H9 (cell line): ENCODE results near the gene PHF21A. TPM values are rescaled to one million over a fixed set of nuclear protein-coding genes. Genes with fewer than 3 reads are reported as not detected.

Experiments
- DNase-seq: peaks from one replicate; pipeline ENCODE4 v3.0.0-alpha.2; 2017
- H2AFZ ChIP-seq: one replicate; pipeline ENCODE4 v1.6.1; 2013; ENCODE audit warnings: mild to moderate bottlenecking, low read length, control low read depth, moderate library complexity
- H2AK5ac ChIP-seq: 2 replicates; pipeline ENCODE4 v1.6.1; 2013; ENCODE audit warnings: low read length, control low read depth, mixed read lengths; ENCODE audit not compliant: insufficient read length
- H2BK120ac ChIP-seq: one replicate; pipeline ENCODE4 v1.6.1; 2013; ENCODE audit warnings: low read depth, mild to moderate bottlenecking, low read length, control low read depth, inconsistent platforms; ENCODE audit not compliant: poor library complexity, severe bottlenecking
- H2BK12ac ChIP-seq: 2 replicates; pipeline ENCODE4 v1.6.1; 2013; ENCODE audit warnings: low read length, control low read depth, mixed read lengths, low read depth; ENCODE audit not compliant: insufficient read length
- H2BK15ac ChIP-seq: 2 replicates; pipeline ENCODE4 v1.6.1; 2013; ENCODE audit warnings: low read depth, low read length, control low read depth
- H2BK20ac ChIP-seq: one replicate; pipeline ENCODE4 v1.6.1; 2013; ENCODE audit warnings: low read depth, mild to moderate bottlenecking, low read length, control low read depth, inconsistent platforms; ENCODE audit not compliant: poor library complexity, severe bottlenecking
- H2BK5ac ChIP-seq: 2 replicates; pipeline ENCODE4 v1.6.1; 2013; ENCODE audit warnings: low read length, control low read depth, mixed read lengths; ENCODE audit not compliant: insufficient read length
- H3K14ac ChIP-seq: 2 replicates; pipeline ENCODE4 v1.6.1; 2013; ENCODE audit warnings: low read length, control low read depth; ENCODE audit not compliant: insufficient read depth
- H3K18ac ChIP-seq: 2 replicates; pipeline ENCODE4 v1.6.1; 2013; ENCODE audit warnings: low read depth, mild to moderate bottlenecking, mixed read lengths, low read length, control low read depth; ENCODE audit not compliant: insufficient read length
- H3K23ac ChIP-seq: 2 replicates; pipeline ENCODE4 v1.6.1; 2013; ENCODE audit warnings: low read length, control low read depth, mixed read lengths, low read depth; ENCODE audit not compliant: insufficient read length
- H3K23me2 ChIP-seq: 2 replicates; pipeline ENCODE4 v1.6.1; 2013; ENCODE audit warnings: low read depth, mild to moderate bottlenecking, mixed read lengths, low read length, control low read depth; ENCODE audit not compliant: insufficient read length, poor library complexity, severe bottlenecking
- H3K27ac ChIP-seq: 2 replicates; pipeline ENCODE4 v1.5.1; 2013; ENCODE audit warnings: low read length, control low read depth, mixed read lengths, low read depth; ENCODE audit not compliant: insufficient read length
- H3K27me3 ChIP-seq: 2 replicates; pipeline ENCODE4 v1.6.1; 2013; ENCODE audit warnings: low read length, control low read depth, inconsistent platforms; ENCODE audit not compliant: insufficient read depth
- H3K4ac ChIP-seq: 2 replicates; pipeline ENCODE4 v1.6.1; 2013; ENCODE audit warnings: low read depth, mild to moderate bottlenecking, control low read depth, inconsistent platforms, low read length, moderate library complexity
- H3K4me1 ChIP-seq: 2 replicates; pipeline ENCODE4 v1.6.1; 2013; ENCODE audit warnings: low read length, control low read depth, inconsistent platforms; ENCODE audit not compliant: insufficient read depth
- H3K4me2 ChIP-seq: 2 replicates; pipeline ENCODE4 v1.6.1; 2013; ENCODE audit warnings: low read length, control low read depth, mixed read lengths; ENCODE audit not compliant: insufficient read length, insufficient read depth
- H3K56ac ChIP-seq: 2 replicates; pipeline ENCODE4 v1.6.1; 2013; ENCODE audit warnings: low read depth, mild to moderate bottlenecking, mixed read lengths, low read length, control low read depth; ENCODE audit not compliant: insufficient read length
- H3K79me1 ChIP-seq: 2 replicates; pipeline ENCODE4 v1.6.1; 2013; ENCODE audit warnings: low read depth, mild to moderate bottlenecking, moderate library complexity, low read length, control low read depth, inconsistent platforms; ENCODE audit not compliant: insufficient read depth, poor library complexity, severe bottlenecking
- H3K79me2 ChIP-seq: 2 replicates; pipeline ENCODE4 v1.6.1; 2013; ENCODE audit warnings: low read length, control low read depth, inconsistent platforms; ENCODE audit not compliant: insufficient read depth
- H3K9ac ChIP-seq: 2 replicates; pipeline ENCODE4 v1.6.1; 2013; ENCODE audit warnings: low read length, control low read depth, mixed read lengths; ENCODE audit not compliant: insufficient read length; ENCODE audit errors: extremely low read depth
- H3K9me3 ChIP-seq: one replicate; pipeline ENCODE4 v1.6.1; 2013; ENCODE audit warnings: low read depth, low read length, inconsistent platforms; ENCODE audit not compliant: control insufficient read depth
- H3T11ph ChIP-seq: one replicate; pipeline ENCODE4 v1.6.1; 2013; ENCODE audit warnings: mild to moderate bottlenecking, low read length, control low read depth, inconsistent platforms
- H4K20me1 ChIP-seq: one replicate; pipeline ENCODE4 v1.6.1; 2013; ENCODE audit not compliant: control insufficient read depth, insufficient read length, insufficient read depth
- H4K5ac ChIP-seq: 2 replicates; pipeline ENCODE4 v1.6.1; 2013; ENCODE audit warnings: low read depth, mild to moderate bottlenecking, mixed read lengths, low read length, control low read depth; ENCODE audit not compliant: insufficient read length
- H4K8ac ChIP-seq: replicated peaks from 2 replicates; pipeline ENCODE4 v1.6.1; 2013; ENCODE audit warnings: low read length, control low read depth, mixed read lengths, low read depth; ENCODE audit not compliant: insufficient read length
- H4K91ac ChIP-seq: 2 replicates; pipeline ENCODE4 v1.6.1; 2013; ENCODE audit warnings: low read depth, mild to moderate bottlenecking, moderate library complexity, mixed read lengths, low read length, control low read depth; ENCODE audit not compliant: insufficient read length
- H3K27ac Mint-ChIP-seq, 3 experiments: 2 replicates in 2 of 3; 3 replicates in 1 of 3; pipeline ENCODE4 v1.8.0; 2020 to 2021; ENCODE audit warnings: mixed read lengths in 3 of 3, mild to moderate bottlenecking in 1 of 3, moderate library complexity in 1 of 3
- H3K27me3 Mint-ChIP-seq: 2 replicates; pipeline ENCODE4 v1.8.0; 2021; ENCODE audit warnings: low read depth, mild to moderate bottlenecking, moderate library complexity, mixed read lengths
- H3K36me3 Mint-ChIP-seq, 3 experiments: 2 replicates in 2 of 3; 3 replicates in 1 of 3; pipeline ENCODE4 v1.8.0; 2020 to 2021; ENCODE audit warnings: low read depth in 3 of 3, mixed read lengths in 3 of 3; ENCODE audit not compliant: insufficient read depth in 1 of 3
- H3K4me1 Mint-ChIP-seq, 2 experiments: 2 replicates each; pipeline ENCODE4 v1.8.0; 2020; ENCODE audit warnings: mixed read lengths in 2 of 2
- H3K4me3 Mint-ChIP-seq, 2 experiments: 2 replicates in 1 of 2; 3 replicates in 1 of 2; pipeline ENCODE4 v1.8.0; 2020 to 2021; ENCODE audit warnings: mild to moderate bottlenecking in 2 of 2, mixed read lengths in 2 of 2, moderate library complexity in 1 of 2
- H3K9me3 Mint-ChIP-seq, 2 experiments: 2 replicates in 1 of 2; 3 replicates in 1 of 2; pipeline ENCODE4 v1.8.0; 2020; ENCODE audit warnings: mild to moderate bottlenecking in 2 of 2, mixed read lengths in 2 of 2, moderate library complexity in 1 of 2
- CTCF ChIP-seq: fragments of 200-600 bp; sonication (generic); conservative IDR thresholded peaks from 3 replicates; pipeline ENCODE4 v1.8.0; 2021; ENCODE audit warnings: antibody characterized with exemption, mild to moderate bottlenecking
- total RNA-seq: library from RNA; stranded (reverse); gene quantifications from 2 replicates; pipeline ENCODE4 v1.2.1, GENCODE V29; 2021

The PHF21A gene
- total RNA-seq, 1 experiment from 2014 or later, result 33.8 TPM

- no peak overlapping the region for H3K27ac ChIP-seq
- Mint-ChIP-seq H3K27ac (no peak overlapping the region), H3K9me3 (no peaks in the 10 kb centered on the region), H3K4me3 (no peak overlapping the region), H3K36me3 (no peaks in the 10 kb centered on the region), H3K27me3 (no peaks in the 10 kb centered on the region), H3K4me1 (no peaks in the 10 kb centered on the region)
- H3K4ac ChIP-seq, result no peak overlapping the region
- H4K8ac ChIP-seq, result no peak overlapping the region
- no peaks in the 10 kb centered on the region for H3K4me1 ChIP-seq
- H3K9me3 ChIP-seq, result no peaks in the 10 kb centered on the region
- TF ChIP-seq CTCF, result no peak
- H2AFZ ChIP-seq, result no peak overlapping the region
- H2BK20ac ChIP-seq, result no peak overlapping the region
- H4K91ac ChIP-seq, result no peak overlapping the region
- H2BK15ac ChIP-seq, result no peak overlapping the region
- no peak overlapping the region for H2BK120ac ChIP-seq
- no peaks in the 10 kb centered on the region for H3K27me3 ChIP-seq
- H3K23me2 ChIP-seq, result no peaks in the 10 kb centered on the region
- H3K18ac ChIP-seq, result no peak overlapping the region
- no peaks in the 10 kb centered on the region for H3K79me1 ChIP-seq
- no peak overlapping the region for H2BK5ac ChIP-seq
- H4K5ac ChIP-seq, result no peak overlapping the region
- no peak overlapping the region for H2AK5ac ChIP-seq
- no peak overlapping the region for H3K9ac ChIP-seq
- no peaks in the 10 kb centered on the region for H3K79me2 ChIP-seq
- H2BK12ac ChIP-seq, result no peak overlapping the region
- no peak overlapping the region for H3K4me2 ChIP-seq
- H3K23ac ChIP-seq, result no peak overlapping the region
- H3K56ac ChIP-seq, result no peak overlapping the region
- DNase-seq, result no peak
- H3T11ph ChIP-seq, result no peak overlapping the region
- no peaks in the 10 kb centered on the region for H4K20me1 ChIP-seq
- no peak overlapping the region for H3K14ac ChIP-seq
Observed at GRCh38 chr11:46034041-46034440, 87.2 kb downstream of the PHF21A start.
